Natural killer cell (primary cell): ENCODE data around the gene C2. TPM values are rescaled to one million over a fixed set of nuclear protein-coding genes. Genes with fewer than 3 reads are reported as not detected.
A peak's percentile ranks its signal among the peaks of the same experiment; 100 is the strongest.
"Not testable (repeated sequence)": the region's sequence is repeated elsewhere in the genome, so short reads cannot be mapped to it uniquely, and the experiment has no call there.

Experiments
- ATAC-seq, 3 donors: fragments of 150-1000 bp in 2 of 3; fragments of 200-7000 bp in 1 of 3; cut with Tn5 transposase; 1 replicate in 1 of 3; 2 replicates in 2 of 3; pipeline ENCODE4 v1.10.0; 2021; ENCODE audit warnings: mild to moderate bottlenecking in 2 of 3, moderate library complexity in 2 of 3
- DNase-seq, 2 donors: peaks; one replicate each; pipeline versions ENCODE4 v3.0.0 to v3.0.0-alpha.2; 2013 to 2021; ENCODE audit warnings: mixed read lengths in 1 of 2
- H3K27ac ChIP-seq: one replicate; pipeline ENCODE4 v1.5.1; 2013; ENCODE audit warnings: mild to moderate bottlenecking, low read length
- H3K27me3 ChIP-seq: one replicate; pipeline ENCODE4 v1.6.1; 2013; ENCODE audit warnings: low read length; ENCODE audit not compliant: control insufficient read depth, insufficient read depth
- H3K36me3 ChIP-seq: one replicate; pipeline ENCODE4 v1.6.1; 2013; ENCODE audit warnings: low read length; ENCODE audit not compliant: control insufficient read depth, insufficient read depth
- H3K4me1 ChIP-seq: one replicate; pipeline ENCODE4 v1.6.1; 2013; ENCODE audit warnings: low read length; ENCODE audit not compliant: control insufficient read depth, insufficient read depth
- H3K4me3 ChIP-seq: one replicate; pipeline ENCODE4 v1.5.1; 2013; ENCODE audit warnings: low read length
- H3K9me3 ChIP-seq: one replicate; pipeline ENCODE4 v1.6.1; 2013; ENCODE audit warnings: low read length; ENCODE audit not compliant: control insufficient read depth, insufficient read depth
- H3K27ac Mint-ChIP-seq, 2 donors: one replicate each; pipeline ENCODE4 v1.8.0; 2022; ENCODE audit warnings: mild to moderate bottlenecking in 2 of 2, mixed read lengths in 2 of 2, moderate library complexity in 1 of 2
- H3K27me3 Mint-ChIP-seq, 2 donors: one replicate each; pipeline ENCODE4 v1.8.0; 2022; ENCODE audit warnings: low read depth in 2 of 2, mixed read lengths in 2 of 2
- H3K36me3 Mint-ChIP-seq: one replicate; pipeline ENCODE4 v1.8.0; 2022; ENCODE audit warnings: mixed read lengths
- H3K4me1 Mint-ChIP-seq, 2 donors: one replicate each; pipeline ENCODE4 v1.8.0; 2022; ENCODE audit warnings: mixed read lengths in 2 of 2
- H3K4me3 Mint-ChIP-seq: one replicate; pipeline ENCODE4 v1.8.0; 2022; ENCODE audit warnings: mild to moderate bottlenecking, moderate library complexity, mixed read lengths
- H3K9me3 Mint-ChIP-seq, 2 donors: one replicate each; pipeline ENCODE4 v1.8.0; 2022; ENCODE audit warnings: mixed read lengths in 2 of 2
- WGBS: methylation state at CpG from one replicate; pipeline ENCODE4 v1.1.7; 2013; ENCODE audit warnings: missing lambda C conversion rate; ENCODE audit not compliant: insufficient coverage; 5-methylcytosine and 5-hydroxymethylcytosine counted together
- intact Hi-C: fragments of 100-400 bp; cut with micrococcal nuclease; formaldehyde crosslinking; loops from one replicate; pipeline ENCODE4 v1.14.2; 2022
- total RNA-seq, 4 donors: library from RNA; stranded (reverse); fragments of 120-200 nt in 1 of 4; gene quantifications; one replicate each; pipeline versions ENCODE4 v1.2.3 to v1.2.4, GENCODE V29; 2013 to 2022

Gene C2
- total RNA-seq, 3 donors from 2014 or later (not counting 1 experiment from before 2014, with no cell fraction given) = 0.55 to 1.3 (median 1.0) TPM

- H3K27me3 ChIP-seq, H3K4me3 Mint-ChIP-seq, H3K27ac Mint-ChIP-seq, DNase-seq, H3K27ac ChIP-seq, H3K4me1 ChIP-seq, H3K36me3 Mint-ChIP-seq, H3K36me3 ChIP-seq, H3K9me3 ChIP-seq, H3K9me3 Mint-ChIP-seq, H3K4me3 ChIP-seq, H3K4me1 Mint-ChIP-seq, intact Hi-C loops, H3K27me3 Mint-ChIP-seq: not testable (repeated sequence)
- ATAC-seq = peak in 1 of 3 donors; percentile 17
- no CpG with 5 or more reads among the region's 7 CpGs for WGBS
These were observed 54.2 kb downstream of the C2 start, which contains the start of gene C4A for GRCh38 chr6:31981744-31982143. C4A (plus strand) TSS chr6:31982057; CDS start chr6:31982108, 51 bp downstream.

DNA sequence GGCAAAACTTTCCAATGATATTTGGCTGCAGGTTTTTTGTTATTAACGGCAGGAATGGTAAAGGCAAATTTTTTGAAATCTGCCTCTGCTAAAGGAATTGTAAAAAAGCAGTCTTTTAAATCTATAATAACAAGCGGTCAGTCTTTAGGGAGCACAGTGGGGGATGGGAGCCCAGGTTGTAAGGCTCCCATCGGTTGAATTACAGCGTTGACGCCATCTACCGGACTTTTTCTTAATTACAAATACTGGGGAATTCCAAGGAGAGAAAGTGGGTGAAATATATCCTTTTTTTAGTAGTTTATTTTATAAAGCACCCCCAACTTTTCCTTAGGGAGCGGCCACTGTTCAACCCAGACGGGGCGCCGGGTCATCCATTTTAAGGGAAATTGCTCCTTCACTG, 61.8 kb downstream of the C2 start:
- H3K4me3 ChIP-seq, H3K4me1 Mint-ChIP-seq, H3K36me3 Mint-ChIP-seq, H3K9me3 ChIP-seq, H3K27me3 ChIP-seq, DNase-seq, ATAC-seq, H3K27ac ChIP-seq, H3K27me3 Mint-ChIP-seq, H3K27ac Mint-ChIP-seq, H3K4me3 Mint-ChIP-seq, H3K36me3 ChIP-seq, H3K9me3 Mint-ChIP-seq, H3K4me1 ChIP-seq, intact Hi-C loops: not testable (repeated sequence)
- WGBS = no CpG with 5 or more reads among the region's 10 CpGs

DNA sequence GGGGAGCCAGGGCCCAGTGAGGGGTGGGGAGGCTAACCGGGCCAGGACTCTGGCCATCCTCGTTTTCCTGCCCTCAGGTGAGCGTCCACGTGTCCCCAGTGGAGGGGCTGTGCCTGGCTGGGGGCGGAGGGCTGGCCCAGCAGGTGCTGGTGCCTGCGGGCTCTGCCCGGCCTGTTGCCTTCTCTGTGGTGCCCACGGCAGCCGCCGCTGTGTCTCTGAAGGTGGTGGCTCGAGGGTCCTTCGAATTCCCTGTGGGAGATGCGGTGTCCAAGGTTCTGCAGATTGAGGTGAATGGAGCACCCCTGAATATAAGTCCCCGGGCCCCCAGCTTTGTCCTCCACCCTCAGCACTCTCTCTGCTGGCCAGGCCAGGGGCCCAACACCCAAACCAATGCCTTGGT, 66.9 kb downstream of the C2 start:
- H3K27ac ChIP-seq, H3K9me3 Mint-ChIP-seq, H3K9me3 ChIP-seq, ATAC-seq, H3K27ac Mint-ChIP-seq, H3K4me1 Mint-ChIP-seq, H3K27me3 ChIP-seq, H3K27me3 Mint-ChIP-seq, DNase-seq, intact Hi-C loops, H3K36me3 Mint-ChIP-seq, H3K36me3 ChIP-seq, H3K4me3 ChIP-seq, H3K4me3 Mint-ChIP-seq, H3K4me1 ChIP-seq: not testable (repeated sequence)
- no CpG with 5 or more reads among the region's 14 CpGs for WGBS

Other genes starting within 250 kb of the C2 start
- gene LY6G5C, start 246.7 kb upstream of the C2 start, total RNA-seq = 1 to 10 TPM; 2.0 to 7.9 (median 2.7) TPM
- 10 to 100 TPM; 92.0 to 97.6 (median 94.2) TPM for gene ABHD16A, start 224.4 kb upstream of the C2 start, total RNA-seq
- 1 to 10 TPM in 2 of 3 donors, under 1 TPM in 1; 0.97 to 3.2 (median 1.4) TPM for gene LY6G6F, start 220.9 kb upstream of the C2 start, total RNA-seq
- gene LY6G6D, start 212.4 kb upstream of the C2 start, total RNA-seq = under 1 TPM in 1 of 3 donors, not detected in 2; 0.94 TPM
- gene LY6G6C, start 206.0 kb upstream of the C2 start, total RNA-seq = not detected
- gene MPIG6B, start 204.3 kb upstream of the C2 start, total RNA-seq = 10 to 100 TPM in 2 of 3 donors, 1 to 10 TPM in 1; 9.4 to 19.0 (median 12.8) TPM
- gene DDAH2, start 198.4 kb upstream of the C2 start, total RNA-seq = 10 to 100 TPM; 22.3 to 36.1 (median 24.6) TPM
- gene CLIC1, start 191.2 kb upstream of the C2 start, total RNA-seq = 100 to 1,000 TPM; 348 to 363 (median 355) TPM
- 10 to 100 TPM; 28.2 to 44.6 (median 43.7) TPM for gene MSH5, start 187.7 kb upstream of the C2 start, total RNA-seq
- gene SAPCD1, start 165.1 kb upstream of the C2 start, total RNA-seq = 10 to 100 TPM in 1 of 3 donors, 1 to 10 TPM in 2; 5.4 to 14.5 (median 6.9) TPM
- 1 to 10 TPM; 2.4 to 4.7 (median 3.2) TPM for gene VWA7, start 150.4 kb upstream of the C2 start, total RNA-seq
- 10 to 100 TPM; 45.2 to 58.6 (median 49.2) TPM for gene VARS1, start 132.0 kb upstream of the C2 start, total RNA-seq
- 10 to 100 TPM; 28.1 to 34.9 (median 29.2) TPM for gene LSM2, start 120.8 kb upstream of the C2 start, total RNA-seq
- 1 to 10 TPM; 2.0 to 4.5 (median 3.6) TPM for gene HSPA1L, start 112.4 kb upstream of the C2 start, total RNA-seq
- 10 to 100 TPM; 24.4 to 34.6 (median 34.5) TPM for gene HSPA1A, start 112.2 kb upstream of the C2 start, total RNA-seq
- gene HSPA1B, start 100.0 kb upstream of the C2 start, total RNA-seq = 100 to 1,000 TPM in 1 of 3 donors, 10 to 100 TPM in 1, 1 to 10 TPM in 1; 8.5 to 112 (median 15.3) TPM
- gene NEU1, start 64.9 kb upstream of the C2 start, total RNA-seq = 10 to 100 TPM; 36.1 to 69.6 (median 51.5) TPM
- under 1 TPM in 1 of 3 donors, not detected in 2; 0.48 TPM for gene SLC44A4, start 48.7 kb upstream of the C2 start, total RNA-seq
- gene EHMT2, start 30.0 kb upstream of the C2 start, total RNA-seq = 10 to 100 TPM; 49.3 to 56.6 (median 55.8) TPM
- under 1 TPM; 0.54 to 0.77 (median 0.63) TPM for gene ZBTB12, start 25.6 kb upstream of the C2 start, total RNA-seq
- gene CFB, start 18.4 kb downstream of the C2 start, total RNA-seq = under 1 TPM in 1 of 3 donors, not detected in 2; 0.45 TPM
- 10 to 100 TPM; 52.6 to 62.3 (median 56.3) TPM for gene NELFE, start 31.3 kb downstream of the C2 start, total RNA-seq
- 100 to 1,000 TPM; 119 to 184 (median 151) TPM for gene SKIC2, start 31.5 kb downstream of the C2 start, total RNA-seq
- gene DXO, start 44.4 kb downstream of the C2 start, total RNA-seq = 10 to 100 TPM; 37.9 to 54.3 (median 49.0) TPM
- gene C4A, start 54.3 kb downstream of the C2 start, total RNA-seq = 1 to 10 TPM; 5.0 to 8.2 (median 5.4) TPM
- 1 to 10 TPM; 4.0 to 5.1 (median 4.6) TPM for gene C4B, start 87.1 kb downstream of the C2 start, total RNA-seq
- under 1 TPM in 2 of 3 donors, not detected in 1; 0.28 to 0.43 TPM for gene CYP21A2, start 110.7 kb downstream of the C2 start, total RNA-seq
- gene TNXB, start 181.6 kb downstream of the C2 start, total RNA-seq = 10 to 100 TPM; 11.7 to 15.2 (median 13.5) TPM
- 100 to 1,000 TPM; 157 to 187 (median 178) TPM for gene ATF6B, start 200.5 kb downstream of the C2 start, total RNA-seq
- gene FKBPL, start 202.6 kb downstream of the C2 start, total RNA-seq = 1 to 10 TPM; 1.8 to 3.2 (median 2.4) TPM
- under 1 TPM; 0.38 to 0.63 (median 0.54) TPM for gene PRRT1, start 224.2 kb downstream of the C2 start, total RNA-seq
- gene PPT2, start 226.4 kb downstream of the C2 start, total RNA-seq = 10 to 100 TPM; 16.3 to 28.3 (median 19.0) TPM
- gene EGFL8, start 236.9 kb downstream of the C2 start, total RNA-seq = 10 to 100 TPM; 18.2 to 22.9 (median 20.1) TPM
- gene AGPAT1, start 248.4 kb downstream of the C2 start, total RNA-seq = 10 to 100 TPM; 29.5 to 31.9 (median 31.2) TPM